Measurements from ENCODE around the gene WDR59.
A peak's percentile ranks its signal among the peaks of the same experiment; 100 is the strongest.
"Not testable (repeated sequence)": the region's sequence is repeated elsewhere in the genome, so short reads cannot be mapped to it uniquely, and the experiment has no call there.

The WDR59 gene

DNA sequence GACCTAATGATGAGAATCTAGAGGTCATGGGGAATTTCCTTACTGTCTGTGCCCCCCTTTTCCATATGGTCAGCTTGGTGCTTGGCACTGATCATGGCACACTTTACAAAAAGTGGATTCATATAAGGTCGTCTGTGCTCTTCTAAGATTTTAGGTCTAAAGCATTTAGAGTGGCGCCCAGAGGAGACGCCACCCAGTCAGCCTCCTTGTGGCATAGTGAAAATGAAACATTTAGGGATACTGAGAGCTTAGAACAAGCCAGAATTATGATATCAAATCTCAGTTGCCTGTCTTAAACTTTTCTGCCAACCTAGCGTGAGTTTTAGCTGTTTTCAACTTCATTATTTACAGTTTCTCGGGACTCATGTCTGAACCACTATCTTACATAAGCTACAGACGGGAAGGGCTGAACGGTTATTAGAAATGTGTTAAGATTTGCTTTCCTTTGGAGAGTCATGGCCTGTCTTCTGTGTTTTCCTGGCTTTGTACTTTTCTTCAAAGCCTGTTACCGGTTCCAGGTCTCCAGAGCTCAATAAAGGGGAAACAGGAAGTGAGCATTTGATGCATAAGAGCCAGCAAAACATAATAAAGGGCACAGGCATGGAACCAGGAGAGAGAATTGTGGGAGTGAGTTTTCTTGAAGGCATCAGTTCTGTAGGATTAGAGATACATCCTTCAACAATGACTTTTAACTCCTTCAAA, 27.6 kb upstream of the WDR59 start:
- no peak for DNase-seq

DNA sequence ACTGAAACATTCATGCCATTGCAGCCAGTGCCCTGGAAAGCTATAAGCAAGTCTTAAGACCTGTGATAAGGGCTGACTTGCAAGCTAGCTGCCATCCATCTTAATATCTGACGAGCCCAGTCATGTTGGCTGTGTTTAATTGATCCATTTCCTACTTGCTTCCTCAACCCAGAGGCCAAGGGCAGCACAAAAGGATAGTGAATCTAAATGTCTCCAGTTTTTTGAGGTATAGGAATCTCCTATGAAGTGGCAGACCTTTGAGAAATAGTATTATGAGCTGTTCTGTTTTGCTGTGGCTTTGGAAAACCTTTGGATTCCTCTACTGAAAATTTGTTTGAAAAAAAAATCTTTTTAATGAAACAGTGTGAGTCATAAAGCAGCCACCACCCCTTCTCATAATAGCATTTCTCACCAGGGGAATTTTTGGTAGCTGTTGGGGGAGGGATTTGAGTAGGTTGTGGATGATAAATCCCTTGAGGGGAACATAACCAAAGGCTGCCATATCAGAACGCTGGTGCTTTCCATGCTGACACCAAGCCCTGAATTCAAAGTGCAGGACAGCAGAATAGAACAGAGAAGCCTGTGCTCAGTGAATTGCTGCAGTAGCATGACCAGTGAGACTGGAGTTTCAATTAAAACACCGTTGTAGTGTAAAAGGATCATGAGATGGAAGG, 26.8 kb upstream of the WDR59 start:
- no peak for DNase-seq

DNA sequence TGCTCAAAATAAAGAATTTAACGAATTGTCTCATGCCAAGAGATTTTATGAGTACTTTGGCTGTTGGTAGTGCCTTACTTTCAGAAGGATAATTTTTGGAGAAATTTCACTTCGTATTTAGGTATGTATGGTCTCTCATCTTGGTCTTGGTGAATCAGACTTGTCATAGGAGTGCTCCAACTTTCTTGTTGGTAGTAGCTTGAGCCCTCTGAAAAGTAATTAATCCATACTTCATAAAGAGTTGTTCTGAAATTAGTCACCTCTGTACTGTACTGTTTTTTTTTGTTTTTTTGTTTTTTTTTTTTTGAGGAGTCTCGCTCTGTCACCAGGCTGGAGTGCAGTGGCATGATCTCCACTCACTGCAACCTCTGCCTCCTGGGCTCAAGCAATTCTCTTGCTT, 25.5 kb upstream of the WDR59 start:
- no peak for DNase-seq

DNA sequence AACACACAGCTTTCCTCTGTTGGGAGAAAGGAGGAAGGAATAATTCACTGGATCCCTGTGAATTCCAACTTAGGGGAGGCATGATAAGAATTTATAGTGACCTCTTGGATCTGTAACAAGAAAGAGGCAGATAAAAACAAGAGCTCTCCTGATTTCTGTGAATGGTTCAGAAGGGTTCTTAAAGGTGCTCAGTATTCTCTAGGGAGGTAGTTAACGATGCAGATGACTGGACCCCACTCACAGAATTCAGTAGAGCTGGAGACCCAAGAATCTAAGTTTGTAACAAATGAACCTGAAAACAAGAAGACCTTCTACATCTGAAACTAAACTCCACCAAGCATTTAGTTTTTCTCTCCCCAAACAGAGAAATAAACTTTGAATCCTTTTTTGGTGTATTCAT, 22.5 kb upstream of the WDR59 start:
- DNase-seq = no peak

DNA sequence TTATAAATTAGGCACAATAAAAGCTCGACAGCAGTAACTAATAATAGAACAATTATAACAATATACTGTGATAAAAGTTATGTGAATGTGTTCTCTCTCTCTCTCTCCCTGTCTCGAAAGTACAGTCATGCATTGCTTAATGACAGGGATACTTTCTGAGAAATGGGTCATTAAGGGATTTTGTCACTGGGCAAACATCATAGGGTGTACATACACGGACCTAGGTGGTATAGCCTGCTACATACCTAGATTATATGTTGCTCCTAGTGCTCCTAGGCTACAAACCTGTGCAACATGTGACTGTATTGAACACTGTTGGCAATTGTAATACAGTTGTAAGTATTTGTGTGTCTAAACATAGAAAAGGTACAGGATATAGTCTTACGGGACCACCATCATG, 20.8 kb upstream of the WDR59 start:
- DNase-seq = no peak

DNA sequence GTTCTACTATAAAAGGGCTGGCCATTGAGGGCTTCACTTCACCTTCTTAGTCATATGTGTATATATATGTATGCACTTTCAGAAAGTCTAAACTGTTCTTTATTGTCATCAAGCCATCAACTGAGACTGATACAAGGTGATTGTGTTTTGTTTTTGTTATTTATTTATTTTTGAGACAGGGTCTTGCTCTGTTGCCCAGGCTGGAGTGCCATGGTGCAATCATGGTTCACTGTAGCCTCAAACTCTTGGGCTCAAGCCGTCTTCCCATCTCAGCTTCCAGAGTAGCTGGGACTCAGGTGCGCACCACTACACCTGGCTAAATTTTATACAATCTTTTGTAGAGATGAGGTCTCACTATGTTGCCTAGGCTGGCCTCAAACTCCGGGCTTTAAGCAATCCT, 19.5 kb upstream of the WDR59 start:
- no peak for DNase-seq

DNA sequence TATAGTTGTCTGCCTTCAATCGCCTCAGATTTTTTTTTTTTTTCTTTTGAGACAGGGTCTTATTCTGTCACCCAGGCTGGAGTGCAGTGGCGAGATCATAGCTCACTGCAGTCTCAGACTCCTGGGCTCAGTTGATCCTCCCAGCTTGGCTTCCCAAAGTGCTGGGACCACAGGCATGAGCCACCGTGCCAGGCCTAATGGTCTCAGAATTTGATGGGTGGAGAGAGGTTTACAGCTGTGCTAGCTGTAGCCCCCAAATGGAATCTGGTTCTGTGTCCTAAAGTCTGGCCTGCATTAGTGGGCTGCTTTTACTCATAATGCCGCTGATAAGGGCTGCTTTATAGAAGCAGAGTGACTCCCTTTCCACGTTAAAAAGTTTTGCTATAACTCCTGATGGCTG, 19.0 kb upstream of the WDR59 start:
- DNase-seq = no peak

DNA sequence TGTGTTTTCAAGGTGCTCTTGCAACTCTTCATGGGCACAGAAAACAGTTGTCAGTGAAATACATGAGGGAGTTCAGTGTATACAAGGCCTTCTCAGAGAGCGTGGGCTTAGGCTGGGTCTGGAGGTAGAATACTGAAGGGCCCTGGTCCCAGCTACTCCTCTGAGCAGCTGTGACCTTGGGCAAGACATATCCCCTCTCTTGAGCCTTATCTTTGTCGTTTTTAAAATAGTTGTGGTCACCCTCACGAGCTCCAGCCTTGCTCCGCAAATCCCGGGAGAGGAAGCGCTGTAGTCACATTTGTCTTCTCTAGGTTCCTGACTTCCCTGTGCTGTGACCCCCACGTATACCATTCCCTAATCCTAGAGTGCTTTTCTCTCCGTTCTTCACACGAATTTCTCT, 17.6 kb upstream of the WDR59 start:
- no peak for DNase-seq

DNA sequence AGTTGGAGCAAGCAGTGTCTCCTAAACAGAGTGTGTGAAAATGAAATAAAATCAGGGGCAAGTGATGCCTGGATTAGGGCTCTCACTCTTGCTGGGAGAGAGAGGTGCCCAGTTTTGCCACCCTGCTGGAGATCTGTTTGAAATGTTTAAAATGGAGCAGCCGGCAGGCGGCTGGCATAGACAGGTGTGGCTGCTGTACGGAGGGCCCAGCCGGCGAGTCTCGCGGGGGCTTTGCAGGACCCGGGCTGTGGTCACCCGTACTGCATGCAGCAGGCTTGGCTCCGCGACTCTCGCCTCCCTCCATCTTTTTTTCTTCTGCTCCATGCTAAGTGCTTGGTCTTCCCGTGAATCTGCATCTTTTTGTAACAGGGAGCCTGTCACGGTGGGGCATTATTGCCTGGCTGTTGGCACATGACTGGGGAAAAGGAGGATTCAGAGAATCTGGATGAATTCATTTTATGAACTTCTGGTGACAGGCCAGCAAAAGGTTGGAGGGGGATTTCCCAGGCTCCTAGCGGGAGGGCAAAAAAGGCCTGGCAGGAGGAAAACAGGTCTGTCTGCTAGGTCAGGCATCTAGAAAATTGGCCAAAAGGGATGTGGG, 15.7 kb upstream of the WDR59 start:
- DNase-seq = no peak

DNA sequence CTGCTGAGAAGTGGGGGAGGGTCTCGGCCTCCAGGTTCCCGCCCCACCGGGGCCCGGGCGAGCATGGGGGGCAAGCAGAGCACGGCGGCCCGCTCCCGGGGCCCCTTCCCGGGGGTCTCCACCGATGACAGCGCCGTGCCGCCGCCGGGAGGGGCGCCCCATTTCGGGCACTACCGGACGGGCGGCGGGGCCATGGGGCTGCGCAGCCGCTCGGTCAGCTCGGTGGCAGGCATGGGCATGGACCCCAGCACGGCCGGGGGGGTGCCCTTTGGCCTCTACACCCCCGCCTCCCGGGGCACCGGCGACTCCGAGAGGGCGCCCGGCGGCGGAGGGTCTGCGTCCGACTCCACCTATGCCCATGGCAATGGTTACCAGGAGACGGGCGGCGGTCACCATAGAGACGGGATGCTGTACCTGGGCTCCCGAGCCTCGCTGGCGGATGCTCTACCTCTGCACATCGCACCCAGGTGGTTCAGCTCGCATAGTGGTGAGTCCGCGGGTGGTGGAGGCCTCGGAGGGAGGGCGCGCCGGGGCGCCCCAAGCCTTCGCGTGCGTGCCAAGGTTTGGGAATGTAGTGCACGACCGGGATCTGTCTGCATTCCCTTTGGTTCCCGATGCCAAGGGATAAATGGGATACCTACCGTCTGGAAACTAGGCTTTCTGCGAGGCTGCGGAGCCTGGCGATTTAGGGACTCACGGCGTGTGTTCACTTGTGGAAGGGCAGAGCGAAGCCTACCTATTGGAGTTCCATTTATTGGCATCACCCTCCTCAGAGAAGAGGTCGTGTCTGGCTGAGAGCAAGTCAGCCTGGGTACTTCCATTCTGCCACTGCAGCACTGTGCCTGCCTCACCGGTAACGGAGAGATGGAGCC, 14.9 kb upstream of the WDR59 start:
- peak; percentile 12 to 66 (median 38) for DNase-seq

DNA sequence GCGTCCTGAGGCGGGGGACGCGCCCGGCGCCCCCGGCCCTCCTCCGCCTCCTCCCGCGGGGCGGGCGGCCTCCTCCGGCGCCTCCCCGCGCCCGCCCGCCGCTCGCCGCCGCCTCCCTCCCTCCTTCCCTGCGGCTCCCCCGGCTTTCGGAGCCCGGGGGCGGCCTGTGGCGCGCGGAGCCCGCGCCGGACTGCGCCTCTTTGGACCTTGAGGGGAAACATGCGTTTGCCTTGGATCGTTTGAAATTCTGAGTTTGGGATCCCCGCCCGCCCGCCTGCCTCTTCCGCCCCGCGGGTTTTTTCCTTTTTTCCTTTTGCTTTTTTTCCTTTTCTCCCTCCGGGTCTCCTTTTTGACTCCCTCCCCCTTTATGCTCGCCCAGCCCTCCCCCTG, 14.3 kb upstream of the WDR59 start:
- peak in 1 of 4 experiments; percentile 43 for DNase-seq

DNA sequence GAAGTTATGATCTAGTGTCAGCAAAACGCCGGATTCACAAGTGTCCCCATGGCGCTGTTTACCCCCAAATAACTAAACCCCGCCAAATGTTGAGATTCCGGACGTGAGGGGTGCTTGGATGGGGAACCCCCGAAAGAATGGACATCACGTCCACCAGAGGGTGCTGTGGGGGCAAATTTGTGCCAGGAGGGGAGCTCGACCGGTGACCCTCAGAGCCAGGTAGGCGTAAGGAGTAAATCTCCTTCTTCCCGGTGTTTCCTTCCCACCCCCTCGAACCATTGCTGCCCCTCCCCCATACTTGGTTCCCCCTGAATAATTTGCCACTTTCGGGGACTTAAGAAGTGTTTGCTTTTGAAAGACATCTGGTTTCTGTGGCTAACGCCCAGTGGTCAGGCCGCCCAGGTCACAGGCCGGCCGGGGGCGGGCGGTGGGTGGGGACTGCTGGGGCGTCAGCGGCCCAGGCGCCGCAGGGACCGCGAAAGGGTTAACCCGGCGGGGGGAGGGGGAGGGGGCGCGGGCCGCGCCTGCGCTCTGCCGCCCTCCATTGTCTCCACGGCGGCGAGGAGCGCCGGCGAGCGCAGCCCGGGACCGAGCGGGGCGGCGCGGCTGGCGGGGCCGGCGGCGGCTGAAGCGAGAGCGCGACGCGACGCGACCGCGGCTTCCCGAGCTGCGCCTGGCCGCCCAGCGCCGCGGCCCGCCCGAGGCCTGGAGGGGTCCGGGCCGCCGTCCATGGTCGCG, 13.7 kb upstream of the WDR59 start, which contains the start of gene ZNRF1:
Gene ZNRF1, plus strand, starts transcription at position 544 of the 738 bp plus-strand sequence. CDS start 648 bp downstream, outside the sequence.
- peak; percentile 41 to 81 (median 61) for DNase-seq

DNA sequence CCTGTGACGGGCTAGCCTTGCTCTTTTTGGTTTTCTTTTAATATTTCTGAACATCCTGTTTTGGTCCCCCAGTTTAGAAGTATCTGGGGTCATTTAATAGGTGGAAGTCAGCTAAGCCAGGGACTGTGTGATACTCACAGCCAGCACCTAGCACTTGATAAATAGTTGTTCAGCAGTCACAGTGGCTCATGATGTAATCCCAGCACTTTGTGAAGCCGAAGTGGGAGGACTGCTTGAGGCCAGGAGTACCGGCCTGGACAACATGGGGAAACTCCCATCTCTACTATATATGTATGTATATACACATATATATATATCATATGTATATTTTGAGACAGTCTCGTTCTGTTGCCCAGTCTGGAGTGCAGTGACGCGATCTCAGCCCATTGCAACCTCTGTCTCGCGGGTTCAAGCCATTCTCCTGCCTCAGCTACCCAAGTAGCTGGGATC, 12.1 kb upstream of the WDR59 start:
- no peak for DNase-seq

DNA sequence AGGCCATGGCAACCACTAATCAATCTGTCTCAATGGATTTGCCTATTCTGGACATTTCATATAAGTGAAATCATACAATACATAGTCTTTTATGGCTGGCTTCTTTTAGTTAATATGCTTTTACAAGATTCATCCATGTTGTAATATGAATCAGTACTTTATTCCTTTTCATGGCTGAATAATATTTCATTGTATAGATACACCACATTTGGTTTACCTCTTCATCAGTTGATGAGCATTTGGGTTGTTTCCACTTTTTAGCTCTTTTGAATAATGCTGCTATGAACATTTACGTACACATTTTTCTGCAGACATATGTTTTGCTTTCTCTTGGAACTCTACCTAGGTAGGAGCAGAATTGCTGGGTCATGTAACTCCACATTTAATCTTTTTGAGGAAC, 11.1 kb upstream of the WDR59 start:
- DNase-seq = no peak

DNA sequence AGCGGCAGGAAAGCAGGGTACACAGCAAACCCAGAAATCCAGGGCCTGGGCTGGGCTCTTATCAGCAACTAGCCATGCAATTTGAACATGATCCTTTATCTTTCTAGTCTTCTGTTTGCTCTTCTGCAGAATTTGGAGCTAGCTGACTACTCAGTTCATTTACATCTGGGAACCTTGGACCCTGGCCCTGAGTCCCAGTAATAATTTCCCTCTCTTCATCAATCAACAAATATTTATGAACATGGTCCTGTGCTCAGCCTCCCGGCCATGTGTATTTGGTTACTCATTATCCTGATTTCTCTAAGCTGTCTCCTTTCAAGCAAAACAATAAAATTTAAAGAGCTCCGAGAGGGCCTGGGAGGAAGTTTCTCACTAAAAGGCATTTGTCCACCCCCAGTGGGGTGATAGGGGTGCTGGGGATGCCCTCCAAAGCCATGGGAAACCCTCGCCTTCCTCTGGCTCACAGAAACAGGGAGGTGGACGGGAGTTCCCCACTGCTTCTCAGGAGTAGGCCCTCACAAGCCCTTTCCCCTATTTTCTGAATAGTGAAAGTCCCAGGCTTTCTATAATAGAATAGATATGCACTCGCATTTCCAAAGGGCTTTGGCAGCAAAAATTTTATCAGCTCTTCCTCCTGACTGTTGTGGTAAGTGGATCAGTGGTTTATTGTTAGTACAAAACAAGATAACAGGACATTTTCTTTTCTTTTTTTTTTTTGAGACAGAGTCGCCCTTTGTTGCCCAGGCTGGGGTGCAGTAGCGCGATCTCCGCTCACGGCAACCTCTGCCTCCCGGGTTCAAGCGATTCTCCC, 6.9 kb upstream of the WDR59 start:
- no peak for DNase-seq

DNA sequence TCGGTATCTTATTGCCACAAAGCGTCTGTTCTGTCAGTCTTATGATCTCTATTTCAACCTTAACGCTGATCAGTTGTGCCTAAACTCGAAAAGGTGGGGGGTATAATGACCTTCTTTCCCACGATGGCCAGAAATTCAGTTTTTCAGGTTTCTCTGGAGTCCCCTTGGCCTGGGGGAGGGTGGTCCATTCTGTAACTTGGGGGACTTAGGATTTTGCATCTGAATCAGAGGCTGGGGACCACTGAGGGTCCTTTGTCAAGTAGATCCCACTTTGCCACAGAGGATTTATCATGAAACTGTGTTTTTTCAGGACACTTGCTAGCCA, 6.3 kb upstream of the WDR59 start:
- DNase-seq = no peak

DNA sequence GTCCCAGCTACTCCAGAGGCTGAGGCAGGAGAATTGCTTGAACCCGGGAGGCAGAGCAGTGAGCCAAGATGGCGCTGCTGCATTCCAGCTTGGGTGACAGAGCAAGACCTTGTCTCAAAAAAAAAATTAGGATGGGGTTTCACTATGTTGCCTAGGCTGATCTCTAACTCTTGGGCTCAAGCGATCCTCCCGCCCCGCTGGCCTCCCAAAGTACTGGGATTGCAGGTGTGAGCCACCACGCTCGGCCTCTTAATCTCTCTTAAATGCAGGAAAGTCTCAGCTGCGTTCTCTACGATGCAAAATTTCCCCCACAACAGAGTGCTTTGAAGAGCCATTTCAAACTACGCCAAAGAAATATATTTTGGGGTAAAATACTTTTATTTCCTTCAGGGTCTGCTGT, 5.9 kb upstream of the WDR59 start:
- no peak for DNase-seq

DNA sequence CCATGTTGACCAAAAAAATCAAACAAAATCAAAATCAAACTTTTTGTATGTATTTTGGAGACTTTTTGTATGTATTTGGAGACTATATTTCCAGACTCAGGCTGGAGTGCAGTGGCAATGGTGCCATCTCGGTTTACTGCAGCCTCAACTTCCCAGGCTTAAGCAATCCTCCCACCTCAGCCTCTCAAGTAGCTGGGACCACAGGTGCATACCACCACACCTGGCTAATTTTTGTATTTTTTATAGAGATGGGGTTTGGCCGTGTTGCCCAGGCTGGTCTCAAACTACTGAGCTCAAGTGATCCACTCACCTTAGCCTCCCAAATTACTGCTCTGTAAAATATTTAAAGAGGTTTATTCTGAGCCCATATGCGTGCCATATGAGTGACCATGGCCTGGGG, 4.9 kb upstream of the WDR59 start:
- not testable (repeated sequence) for DNase-seq

DNA sequence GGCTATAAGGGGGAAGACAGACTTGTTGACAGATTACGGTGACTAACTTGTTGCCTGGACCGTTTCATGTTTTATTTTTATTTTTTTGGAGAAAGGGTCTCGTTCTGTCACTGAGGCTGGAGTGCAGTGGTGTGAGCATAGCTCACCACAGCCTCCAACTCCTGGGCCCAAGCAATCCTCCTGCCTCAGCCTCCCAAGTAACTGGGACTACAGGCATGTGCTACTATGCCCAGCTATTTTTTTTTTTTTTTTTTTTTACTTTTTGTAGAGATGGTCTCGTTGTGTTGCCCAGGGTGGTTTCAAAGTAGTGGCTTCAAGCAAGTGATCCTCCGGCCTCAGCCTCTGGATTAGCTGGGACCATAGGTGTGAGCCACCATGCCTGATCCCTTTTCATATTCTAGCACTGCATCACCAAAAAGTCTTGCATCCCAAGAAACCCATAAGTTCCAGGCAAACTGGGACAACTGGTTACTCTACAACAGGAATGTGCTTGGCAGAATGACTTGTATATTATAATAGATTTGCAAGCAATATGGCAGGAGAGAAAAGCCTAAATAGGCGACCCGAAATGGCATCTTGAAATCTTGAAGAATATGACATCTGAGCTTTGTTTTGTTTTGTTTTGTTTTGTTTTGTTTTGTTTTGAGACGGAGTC, 2.2 kb upstream of the WDR59 start:
- DNase-seq = no peak

DNA sequence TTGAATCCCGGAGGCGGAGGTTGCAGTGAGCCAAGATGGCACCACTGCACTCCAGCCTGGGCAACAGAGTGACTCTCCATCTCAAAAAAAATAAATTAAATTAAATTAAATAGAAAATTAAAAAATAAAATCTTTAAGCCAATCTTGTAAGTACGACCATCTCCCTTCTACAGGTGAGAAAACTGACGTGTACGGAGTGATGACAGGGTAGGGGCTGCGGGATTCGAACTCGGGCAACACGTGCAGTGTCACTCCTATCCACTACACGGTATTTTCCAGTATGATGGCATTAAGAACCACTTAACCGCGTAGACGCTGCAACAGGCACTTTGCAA, 762 bp downstream of the WDR59 start:
- DNase-seq = peak in 1 of 4 experiments; percentile 12

DNA sequence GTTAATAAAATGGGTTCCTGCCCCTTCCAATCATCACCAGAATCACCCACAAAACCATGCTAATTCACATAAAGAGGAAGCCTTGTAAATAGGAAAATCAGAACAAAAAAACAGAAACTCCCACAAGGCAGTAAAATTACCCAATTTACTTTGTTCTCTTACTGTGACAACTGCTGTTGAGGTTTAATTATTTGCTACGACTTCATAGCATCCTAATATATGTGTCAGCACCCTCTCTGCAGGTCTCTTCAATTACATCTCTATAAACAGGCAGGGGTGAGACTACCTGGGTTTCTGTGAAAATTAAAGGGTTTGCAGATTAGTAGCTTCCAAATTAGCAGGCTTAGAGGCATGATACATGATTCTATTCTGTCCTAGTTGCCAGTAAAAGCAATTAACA, 2.7 kb downstream of the WDR59 start:
- DNase-seq = no peak
